Endothelial cell of umbilical vein (primary cell): ENCODE data around the gene MYO9A. TPM values are rescaled to one million over a fixed set of nuclear protein-coding genes. Genes with fewer than 3 reads are reported as not detected.

Experiments
- BruUV-seq: library from RNA; stranded (reverse); fragments of 400-500 nt; replicated peaks from 2 replicates; lab custom pipeline; 2021; lab: Mats Ljungman, UMichigan
- CTCF ChIA-PET: fragments of 300-600, 350-600 bp; sonication (Branson Sonifier 250); formaldehyde crosslinking; loops from one replicate; lab custom pipeline; 2021; ENCODE audit warnings: antibody characterized with exemption, inconsistent platforms; lab: Charles Lee
- POLR2A ChIA-PET: fragments of 300-600, 350-600 bp; sonication (Branson Sonifier 250); formaldehyde crosslinking; loops from one replicate; lab custom pipeline; 2021; ENCODE audit warnings: antibody characterized with exemption, inconsistent platforms; lab: Charles Lee
- DNase-seq: peaks from one replicate; pipeline ENCODE4 v3.0.0-alpha.2; 2011; ENCODE audit warnings: low read depth, low spot score
- FAIRE-seq: peaks from 2 replicates; lab custom pipeline; 2011; peaks lifted over from hg19 to GRCh38; lab: Jason Lieb, UNC
- H2AFZ ChIP-seq: 2 replicates; pipeline ENCODE4 v1.6.0; 2012; ENCODE audit warnings: low read depth, low read length, control low read depth, inconsistent platforms
- H3K27ac ChIP-seq: 2 replicates; pipeline ENCODE4 v1.5.1; 2011; ENCODE audit warnings: low read depth, mild to moderate bottlenecking, control low read depth, low read length, moderate library complexity; ENCODE audit not compliant: insufficient read depth
- H3K27me3 ChIP-seq, 2 experiments: 2 replicates each; pipeline versions ENCODE4 v1.6.0 to v1.6.1; 2011; ENCODE audit warnings: low read length in 2 of 2, mixed read lengths in 1 of 2; ENCODE audit not compliant: control insufficient read depth in 2 of 2, insufficient read depth in 2 of 2
- H3K36me3 ChIP-seq, 2 experiments: 2 replicates in 1 of 2; 3 replicates in 1 of 2; pipeline ENCODE4 v1.5.1; 2011; ENCODE audit warnings: low read length in 2 of 2, mild to moderate bottlenecking in 1 of 2, moderate library complexity in 1 of 2; ENCODE audit not compliant: control insufficient read depth in 2 of 2, insufficient read depth in 2 of 2; ENCODE audit errors: extremely low read depth in 1 of 2
- H3K4me1 ChIP-seq: 3 replicates; pipeline ENCODE4 v1.5.1; 2011; ENCODE audit warnings: mild to moderate bottlenecking, low read length; ENCODE audit not compliant: control insufficient read depth, insufficient read depth; ENCODE audit errors: extremely low read depth
- H3K4me2 ChIP-seq: 2 replicates; pipeline ENCODE4 v1.6.1; 2011; ENCODE audit warnings: low read length, control low read depth, mixed read lengths; ENCODE audit not compliant: insufficient read depth
- H3K4me3 ChIP-seq, 3 experiments: fragments of 200-600 bp in 1 of 3; sonication (generic), shearing (Covaris generic) in 1 of 3; replicated peaks in 1 of 3; 2 replicates each; pipeline ENCODE4 v1.5.1; 2011 to 2016; ENCODE audit warnings: control low read depth in 3 of 3, low read length in 3 of 3, mild to moderate bottlenecking in 2 of 3, inconsistent platforms in 1 of 3, low read depth in 1 of 3, moderate library complexity in 1 of 3; ENCODE audit not compliant: insufficient read depth in 1 of 3
- H3K79me2 ChIP-seq: 2 replicates; pipeline ENCODE4 v1.6.0; 2012; ENCODE audit warnings: low read length, inconsistent platforms; ENCODE audit not compliant: control insufficient read depth, insufficient read depth
- H3K9ac ChIP-seq: replicated peaks from 2 replicates; pipeline ENCODE3; 2011; ENCODE audit warnings: low read length, control low read depth; ENCODE audit not compliant: insufficient read depth; ENCODE audit errors: extremely low read depth
- H3K9me1 ChIP-seq: replicated peaks from 3 replicates; pipeline ENCODE4 v1.6.0; 2011; ENCODE audit warnings: mild to moderate bottlenecking, low read length; ENCODE audit not compliant: control insufficient read depth, insufficient read depth; ENCODE audit errors: extremely low read depth
- H3K9me3 ChIP-seq: replicated peaks from 2 replicates; pipeline ENCODE4 v1.5.1; 2012; ENCODE audit warnings: low read length, inconsistent platforms; ENCODE audit not compliant: control insufficient read depth, insufficient read depth
- H4K20me1 ChIP-seq: replicated peaks from 2 replicates; pipeline ENCODE3; 2011; ENCODE audit warnings: mild to moderate bottlenecking, low read length; ENCODE audit not compliant: control insufficient read depth, insufficient read depth; ENCODE audit errors: extremely low read depth
- CTCF ChIP-seq, 2 donors: IDR thresholded peaks; 1 replicate in 1 of 2; 2 replicates in 1 of 2; pipeline ENCODE4 v1.5.1; 2011; ENCODE audit warnings: low read length in 2 of 2, mild to moderate bottlenecking in 2 of 2, moderate library complexity in 2 of 2, control low read depth in 1 of 2, inconsistent platforms in 1 of 2, low read depth in 1 of 2; ENCODE audit not compliant: insufficient read depth in 1 of 2; ENCODE audit errors: extremely low read depth in 1 of 2
- EZH2 ChIP-seq: IDR thresholded peaks from 2 replicates; pipeline ENCODE4 v1.6.1; 2012; ENCODE audit warnings: borderline replicate concordance, low read depth, mild to moderate bottlenecking, moderate library complexity, low read length, inconsistent platforms; ENCODE audit not compliant: severe bottlenecking
- FOS ChIP-seq: IDR thresholded peaks from 2 replicates; pipeline ENCODE4 v1.6.1; 2011; ENCODE audit warnings: mild to moderate bottlenecking, low read length, moderate library complexity, borderline replicate concordance; ENCODE audit not compliant: insufficient read depth
- GATA2 ChIP-seq: IDR thresholded peaks from 2 replicates; pipeline ENCODE4 v1.7.0; 2011; ENCODE audit warnings: low read depth, mild to moderate bottlenecking, moderate library complexity, mixed read lengths, low read length; ENCODE audit not compliant: insufficient read length, insufficient read depth
- JUN ChIP-seq: IDR thresholded peaks from 2 replicates; pipeline ENCODE4 v1.6.1; 2011; ENCODE audit warnings: borderline replicate concordance, low read depth; ENCODE audit not compliant: insufficient read length, insufficient read depth
- MAX ChIP-seq: IDR thresholded peaks from 2 replicates; pipeline ENCODE4 v1.6.1; 2011; ENCODE audit not compliant: insufficient read depth, insufficient read length
- MYC ChIP-seq: IDR thresholded peaks from one replicate; pipeline ENCODE4 v1.6.1; 2011; ENCODE audit warnings: mild to moderate bottlenecking, low read depth, low read length
- POLR2A ChIP-seq: IDR thresholded peaks from 2 replicates; pipeline ENCODE4 v1.6.1; 2012; ENCODE audit warnings: low read depth, mild to moderate bottlenecking, control low read depth, low read length
- POLR2AphosphoS5 ChIP-seq: IDR thresholded peaks from 2 replicates; pipeline ENCODE4 v1.6.1; 2012; ENCODE audit warnings: low read depth, mild to moderate bottlenecking, control low read depth, low read length, moderate library complexity; ENCODE audit not compliant: insufficient read depth
- dilution Hi-C: fragments of 300-500 bp; cut with MboI; formaldehyde crosslinking; loops from one replicate; pipeline ENCODE4 v1.15.0; 2019; ENCODE audit warnings: low sequenced_read_pairs; ENCODE audit not compliant: extremely low pct_ligation_motif_present
- intact Hi-C: fragments of 100-400 bp; cut with micrococcal nuclease; formaldehyde crosslinking; loops from one replicate; pipeline ENCODE4 v1.10.0; 2022
- polyA plus RNA-seq, 4 experiments: library from polyadenylated mRNA; depleted of rRNA in 3 of 4; stranded (reverse) in 3 of 4; unstranded in 1 of 4; fragments of >200 nt; gene quantifications; 2 replicates each; pipeline versions ENCODE4 v1.2.1 to v1.2.3, GENCODE V29; 2011 to 2012; ENCODE audit warnings: missing spikeins in 1 of 4
- total RNA-seq: library from RNA; stranded (reverse); gene quantifications from 2 replicates; pipeline ENCODE4 v1.2.3, GENCODE V29; 2021

The MYO9A gene
- total and polyA plus RNA-seq, 2 donors (not counting 3 experiments of a cell fraction or from before 2014, with no cell fraction given), result 6.4 to 30.3 TPM

GRCh38 chr15:72011302-72011942 is 106.5 kb downstream of the MYO9A start:
- Histone ChIP-seq H3K9ac (no peak overlapping the region), H3K79me2 (no peaks in the 10 kb centered on the region), H3K27me3 (no peaks in the 10 kb centered on the region), H3K4me3 (no peak overlapping the region), H4K20me1 (no peaks in the 10 kb centered on the region), H2AFZ (no peak overlapping the region), H3K9me1 (no peaks in the 10 kb centered on the region), H3K27ac (no peak overlapping the region), H3K4me2 (no peak overlapping the region), H3K9me3 (no peaks in the 10 kb centered on the region), H3K36me3 (no peaks in the 10 kb centered on the region), H3K4me1 (no peaks in the 10 kb centered on the region)
- TF ChIP-seq POLR2A (no peak), FOS (no peak), JUN (no peak), MYC (no peak), POLR2AphosphoS5 (no peak), EZH2 (no peak), GATA2 (no peak), CTCF (IDR thresholded peaks at IDR 0.05; ENCODE audit: extremely low read depth in 1 of 2, insufficient read depth in 1 of 2, low read depth in 1 of 2, low read length in 2 of 2) (no peak), MAX (no peak)
- POLR2A ChIA-PET, result no interaction called here
- DNase-seq, result no peak
- CTCF ChIA-PET, result no interaction called here
- FAIRE-seq, result no peak
- dilution Hi-C loops, result no loop called here
- intact Hi-C loops, result no loop called here
- no TSS peak for BruUV-seq
